ENCODE data around the gene ALDH1L1.

Gene ALDH1L1

DNA sequence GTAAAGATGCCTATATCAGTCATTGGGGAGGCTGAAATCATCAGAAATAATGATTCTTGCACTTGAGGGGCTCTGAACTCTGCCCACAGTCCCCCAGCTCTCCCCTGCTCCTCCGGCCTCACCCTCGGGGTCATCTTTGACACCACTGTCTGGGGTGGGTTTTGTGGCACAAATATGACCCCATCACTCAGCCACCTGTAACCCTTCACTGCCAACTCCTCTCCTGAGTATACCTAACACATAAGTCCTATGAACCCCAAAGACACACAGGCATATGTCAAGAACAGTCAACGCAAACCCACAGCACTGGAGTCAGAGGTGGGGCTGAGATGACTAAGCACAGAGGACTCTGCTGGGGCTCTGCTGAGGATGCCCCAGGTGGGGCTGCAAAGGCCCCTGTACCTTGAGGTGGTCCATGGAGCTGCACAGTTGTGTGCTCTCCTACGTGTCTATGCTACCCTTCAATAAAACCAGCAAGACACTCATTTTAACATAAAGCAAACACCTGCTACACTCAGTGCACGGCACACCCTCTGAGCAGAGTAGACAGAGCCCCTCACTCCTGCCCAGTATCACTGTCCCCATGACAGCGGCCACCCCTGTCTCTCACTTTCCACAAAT is 126.3 kb downstream of the ALDH1L1 start:
- no peak overlapping the region for H3K4me3 ChIP-seq (ENCODE audit: low read depth, low read length)
- TF ChIP-seq, protein P1, sequence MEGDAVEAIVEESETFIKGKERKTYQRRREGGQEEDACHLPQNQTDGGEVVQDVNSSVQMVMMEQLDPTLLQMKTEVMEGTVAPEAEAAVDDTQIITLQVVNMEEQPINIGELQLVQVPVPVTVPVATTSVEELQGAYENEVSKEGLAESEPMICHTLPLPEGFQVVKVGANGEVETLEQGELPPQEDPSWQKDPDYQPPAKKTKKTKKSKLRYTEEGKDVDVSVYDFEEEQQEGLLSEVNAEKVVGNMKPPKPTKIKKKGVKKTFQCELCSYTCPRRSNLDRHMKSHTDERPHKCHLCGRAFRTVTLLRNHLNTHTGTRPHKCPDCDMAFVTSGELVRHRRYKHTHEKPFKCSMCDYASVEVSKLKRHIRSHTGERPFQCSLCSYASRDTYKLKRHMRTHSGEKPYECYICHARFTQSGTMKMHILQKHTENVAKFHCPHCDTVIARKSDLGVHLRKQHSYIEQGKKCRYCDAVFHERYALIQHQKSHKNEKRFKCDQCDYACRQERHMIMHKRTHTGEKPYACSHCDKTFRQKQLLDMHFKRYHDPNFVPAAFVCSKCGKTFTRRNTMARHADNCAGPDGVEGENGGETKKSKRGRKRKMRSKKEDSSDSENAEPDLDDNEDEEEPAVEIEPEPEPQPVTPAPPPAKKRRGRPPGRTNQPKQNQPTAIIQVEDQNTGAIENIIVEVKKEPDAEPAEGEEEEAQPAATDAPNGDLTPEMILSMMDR (IDR thresholded peaks at IDR 0.05; ENCODE audit: borderline replicate concordance, insufficient read depth, low read depth, low read length), result no peak
